Keratinocyte (primary cell): ENCODE results near the gene STAMBPL1.

Experiments
- EZH2 ChIP-seq: IDR thresholded peaks from one replicate; pipeline ENCODE4 v1.6.1; 2012; ENCODE audit warnings: inconsistent platforms, mild to moderate bottlenecking, low read length, moderate library complexity
- TF ChIP-seq, protein P1 (sequence below), 3 experiments: IDR thresholded peaks in 1 of 3; conservative IDR thresholded peaks in 1 of 3; optimal IDR thresholded peaks in 1 of 3; 2 replicates in 2 of 3; 3 replicates in 1 of 3; pipeline versions ENCODE3 to v1.5.1; 2011; ENCODE audit warnings: low read length in 3 of 3, mild to moderate bottlenecking in 3 of 3, moderate library complexity in 2 of 3, control low read depth in 1 of 3, inconsistent platforms in 1 of 3; ENCODE audit not compliant: insufficient read depth in 2 of 3; ENCODE audit errors: extremely low read depth in 1 of 3

DNA sequence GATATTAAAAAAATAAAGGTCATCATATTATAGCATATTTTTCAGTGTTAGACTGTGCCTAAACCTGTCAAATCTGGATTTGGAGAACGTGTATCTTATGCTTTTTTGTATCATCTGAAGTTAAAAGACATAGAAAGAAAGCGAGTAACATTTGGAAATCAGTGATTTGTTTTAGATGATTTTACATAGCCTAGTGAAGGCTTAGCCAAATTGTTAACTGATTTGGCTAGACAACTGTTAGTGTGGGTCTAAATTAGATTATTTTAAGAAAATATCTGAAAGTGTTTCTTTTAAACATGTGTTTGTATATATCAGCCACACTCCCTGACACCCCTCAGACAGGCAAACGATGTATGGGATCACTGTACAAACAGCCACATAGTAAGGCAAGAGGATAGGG lies 36.9 kb downstream of the STAMBPL1 start:
- TF ChIP-seq, protein P1, sequence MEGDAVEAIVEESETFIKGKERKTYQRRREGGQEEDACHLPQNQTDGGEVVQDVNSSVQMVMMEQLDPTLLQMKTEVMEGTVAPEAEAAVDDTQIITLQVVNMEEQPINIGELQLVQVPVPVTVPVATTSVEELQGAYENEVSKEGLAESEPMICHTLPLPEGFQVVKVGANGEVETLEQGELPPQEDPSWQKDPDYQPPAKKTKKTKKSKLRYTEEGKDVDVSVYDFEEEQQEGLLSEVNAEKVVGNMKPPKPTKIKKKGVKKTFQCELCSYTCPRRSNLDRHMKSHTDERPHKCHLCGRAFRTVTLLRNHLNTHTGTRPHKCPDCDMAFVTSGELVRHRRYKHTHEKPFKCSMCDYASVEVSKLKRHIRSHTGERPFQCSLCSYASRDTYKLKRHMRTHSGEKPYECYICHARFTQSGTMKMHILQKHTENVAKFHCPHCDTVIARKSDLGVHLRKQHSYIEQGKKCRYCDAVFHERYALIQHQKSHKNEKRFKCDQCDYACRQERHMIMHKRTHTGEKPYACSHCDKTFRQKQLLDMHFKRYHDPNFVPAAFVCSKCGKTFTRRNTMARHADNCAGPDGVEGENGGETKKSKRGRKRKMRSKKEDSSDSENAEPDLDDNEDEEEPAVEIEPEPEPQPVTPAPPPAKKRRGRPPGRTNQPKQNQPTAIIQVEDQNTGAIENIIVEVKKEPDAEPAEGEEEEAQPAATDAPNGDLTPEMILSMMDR (optimal IDR thresholded peaks at IDR 0.05 in 1 of 3, IDR thresholded peaks at IDR 0.05 in 1 of 3, conservative IDR thresholded peaks at IDR 0.05 in 1 of 3; ENCODE audit: extremely low read depth in 1 of 3, insufficient read depth in 2 of 3, low read length in 3 of 3): no peak
- no peak for TF ChIP-seq EZH2
